Muscle of back (tissue), 13 donors: ENCODE data around the gene GPN2. TPM values are rescaled to one million over a fixed set of nuclear protein-coding genes. Genes with fewer than 3 reads are reported as not detected.
A peak's percentile ranks its signal among the peaks of the same experiment; 100 is the strongest.

Source experiments
- DNase-seq, 3 donors: peaks; one replicate each; pipeline versions ENCODE4 v3.0.0 to v3.0.0-alpha.2; 2013
- long read RNA-seq, 9 donors: transcript quantifications; one replicate each; lab custom pipeline, GENCODE V29; 2026
- polyA plus RNA-seq, 10 donors: library from polyadenylated mRNA; unstranded; fragments of 120-200 nt; gene quantifications; one replicate each; pipeline ENCODE4 v1.2.1, GENCODE V29; 2013; ENCODE audit not compliant: insufficient read length in 10 of 10

Gene GPN2
- 10 to 100 TPM; 16.0 to 21.2 (median 17.0) TPM for polyA plus RNA-seq
- long read RNA-seq, donor 1, full-length matches to known transcripts = 4 of 4 reads
- long read RNA-seq, donor 1, partial matches to known transcripts = 0 of 4 reads
- long read RNA-seq, donor 1, other reads (novel, unspliced or antisense) = 0 of 4 reads
- long read RNA-seq, donor 2, full-length matches to known transcripts = 3 of 3 reads
- long read RNA-seq, donor 2, partial matches to known transcripts = 0 of 3 reads
- long read RNA-seq, donor 2, other reads (novel, unspliced or antisense) = 0 of 3 reads
- long read RNA-seq, donor 3 = 0 reads
- long read RNA-seq, donor 4, full-length matches to known transcripts = 6 of 6 reads
- long read RNA-seq, donor 4, partial matches to known transcripts = 0 of 6 reads
- long read RNA-seq, donor 4, other reads (novel, unspliced or antisense) = 0 of 6 reads
- long read RNA-seq, donor 5, full-length matches to known transcripts = 4 of 4 reads
- long read RNA-seq, donor 5, partial matches to known transcripts = 0 of 4 reads
- long read RNA-seq, donor 5, other reads (novel, unspliced or antisense) = 0 of 4 reads
- long read RNA-seq, donor 6, full-length matches to known transcripts = 3 of 3 reads
- long read RNA-seq, donor 6, partial matches to known transcripts = 0 of 3 reads
- long read RNA-seq, donor 6, other reads (novel, unspliced or antisense) = 0 of 3 reads
- long read RNA-seq, donor 7, full-length matches to known transcripts = 6 of 6 reads
- long read RNA-seq, donor 7, partial matches to known transcripts = 0 of 6 reads
- long read RNA-seq, donor 7, other reads (novel, unspliced or antisense) = 0 of 6 reads
- long read RNA-seq, donor 8, full-length matches to known transcripts = 8 of 8 reads
- long read RNA-seq, donor 8, partial matches to known transcripts = 0 of 8 reads
- long read RNA-seq, donor 8, other reads (novel, unspliced or antisense) = 0 of 8 reads
- long read RNA-seq, donor 9, full-length matches to known transcripts = 1 of 6 reads
- long read RNA-seq, donor 9, partial matches to known transcripts = 0 of 6 reads
- long read RNA-seq, donor 9, other reads (novel, unspliced or antisense) = 5 of 6 reads

GRCh38 chr1:26889551-26890466 is at the start of gene GPN2:
TSS of gene GPN2 (minus strand) at chr1:26890283. CDS start at chr1:26890096, 187 bp downstream.
- DNase-seq = peak; percentile 73 to 95 (median 90)

- no peak for DNase-seq
Observed at GRCh38 chr1:26938659-26939025, 48.6 kb upstream of the GPN2 start.

GRCh38 chr1:26938004-26938658 is 48.0 kb upstream of the GPN2 start:
- no peak for DNase-seq

GRCh38 chr1:26936823-26937222 is 46.7 kb upstream of the GPN2 start:
- no peak for DNase-seq

GRCh38 chr1:26932531-26932930 is 42.4 kb upstream of the GPN2 start:
- DNase-seq = no peak

GRCh38 chr1:26923711-26924110 is 33.6 kb upstream of the GPN2 start:
- no peak for DNase-seq

GRCh38 chr1:26922901-26923300 is 32.8 kb upstream of the GPN2 start:
- DNase-seq = no peak

- no peak for DNase-seq
Observed at GRCh38 chr1:26922431-26922729, 32.3 kb upstream of the GPN2 start.

GRCh38 chr1:26921540-26922430 is 31.7 kb upstream of the GPN2 start, which contains the start of gene NUDC:
TSS of gene NUDC (plus strand) at chr1:26921743. CDS start at chr1:26921849, 106 bp downstream.
- DNase-seq = peak; percentile 97 to 99 (median 97)

- DNase-seq = no peak
Observed at GRCh38 chr1:26921126-26921539, 31.1 kb upstream of the GPN2 start.

- no peak for DNase-seq
Observed at GRCh38 chr1:26915204-26915842, 25.2 kb upstream of the GPN2 start.

GRCh38 chr1:26913754-26914619 is 23.9 kb upstream of the GPN2 start, which contains the start of gene NR0B2:
TSS of gene NR0B2 (minus strand) at chr1:26913975. CDS start at chr1:26913940, 35 bp downstream.
- DNase-seq = no peak

- no peak for DNase-seq
Observed at GRCh38 chr1:26913389-26913753, 23.3 kb upstream of the GPN2 start.

- DNase-seq = no peak
Observed at GRCh38 chr1:26912147-26912490, 22.0 kb upstream of the GPN2 start.

GRCh38 chr1:26911399-26912146 is 21.5 kb upstream of the GPN2 start:
- no peak for DNase-seq

GRCh38 chr1:26910343-26911160 is 20.5 kb upstream of the GPN2 start:
- DNase-seq = no peak

GRCh38 chr1:26909951-26910342 is 19.9 kb upstream of the GPN2 start:
- no peak for DNase-seq
